Measurements from ENCODE around the gene BBLN.

DNA sequence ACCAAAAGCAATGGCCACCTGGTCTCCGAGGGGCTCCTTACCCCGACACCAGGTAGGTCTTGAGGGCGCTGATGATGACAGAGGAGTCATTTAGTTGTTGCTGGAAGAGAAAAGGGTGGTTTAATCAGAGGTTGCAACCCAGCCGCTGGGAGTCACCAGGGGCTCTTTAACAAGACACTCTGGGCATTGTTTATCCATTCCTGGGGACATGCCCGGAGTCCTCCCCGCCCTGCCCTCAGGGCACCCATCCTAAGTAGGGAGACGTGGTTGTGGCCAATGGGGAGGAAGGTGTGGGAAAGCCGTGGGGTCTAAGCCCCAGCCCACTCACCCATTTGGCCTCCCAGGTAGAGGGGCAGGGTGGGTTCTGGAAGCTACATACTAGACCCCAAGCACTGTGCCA lies 35.6 kb upstream of the BBLN start:
- TF ChIP-seq, protein P1, sequence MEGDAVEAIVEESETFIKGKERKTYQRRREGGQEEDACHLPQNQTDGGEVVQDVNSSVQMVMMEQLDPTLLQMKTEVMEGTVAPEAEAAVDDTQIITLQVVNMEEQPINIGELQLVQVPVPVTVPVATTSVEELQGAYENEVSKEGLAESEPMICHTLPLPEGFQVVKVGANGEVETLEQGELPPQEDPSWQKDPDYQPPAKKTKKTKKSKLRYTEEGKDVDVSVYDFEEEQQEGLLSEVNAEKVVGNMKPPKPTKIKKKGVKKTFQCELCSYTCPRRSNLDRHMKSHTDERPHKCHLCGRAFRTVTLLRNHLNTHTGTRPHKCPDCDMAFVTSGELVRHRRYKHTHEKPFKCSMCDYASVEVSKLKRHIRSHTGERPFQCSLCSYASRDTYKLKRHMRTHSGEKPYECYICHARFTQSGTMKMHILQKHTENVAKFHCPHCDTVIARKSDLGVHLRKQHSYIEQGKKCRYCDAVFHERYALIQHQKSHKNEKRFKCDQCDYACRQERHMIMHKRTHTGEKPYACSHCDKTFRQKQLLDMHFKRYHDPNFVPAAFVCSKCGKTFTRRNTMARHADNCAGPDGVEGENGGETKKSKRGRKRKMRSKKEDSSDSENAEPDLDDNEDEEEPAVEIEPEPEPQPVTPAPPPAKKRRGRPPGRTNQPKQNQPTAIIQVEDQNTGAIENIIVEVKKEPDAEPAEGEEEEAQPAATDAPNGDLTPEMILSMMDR (conservative IDR thresholded peaks at IDR 0.05; ENCODE audit: low read depth, low read length): no peak
- TF ChIP-seq NFE2L2 (IDR thresholded peaks at IDR 0.05; ENCODE audit: low read depth, low read length): no peak
- TF ChIP-seq RAD21 (IDR thresholded peaks at IDR 0.05; ENCODE audit: low read length): no peak
- TF ChIP-seq CEBPB (IDR thresholded peaks at IDR 0.05; ENCODE audit: low read depth, low read length): no peak
- TF ChIP-seq POLR2A (IDR thresholded peaks at IDR 0.05; ENCODE audit: low read depth, low read length): no peak
- no peak for TF ChIP-seq SMC3 (IDR thresholded peaks at IDR 0.05; ENCODE audit: low read depth, low read length)
- TF ChIP-seq, protein P2, sequence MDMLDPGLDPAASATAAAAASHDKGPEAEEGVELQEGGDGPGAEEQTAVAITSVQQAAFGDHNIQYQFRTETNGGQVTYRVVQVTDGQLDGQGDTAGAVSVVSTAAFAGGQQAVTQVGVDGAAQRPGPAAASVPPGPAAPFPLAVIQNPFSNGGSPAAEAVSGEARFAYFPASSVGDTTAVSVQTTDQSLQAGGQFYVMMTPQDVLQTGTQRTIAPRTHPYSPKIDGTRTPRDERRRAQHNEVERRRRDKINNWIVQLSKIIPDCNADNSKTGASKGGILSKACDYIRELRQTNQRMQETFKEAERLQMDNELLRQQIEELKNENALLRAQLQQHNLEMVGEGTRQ (IDR thresholded peaks at IDR 0.05; ENCODE audit: low read depth, low read length): no peak
- no peak for TF ChIP-seq MAFK (IDR thresholded peaks at IDR 0.05; ENCODE audit: low read depth, low read length)
- TF ChIP-seq MXI1 (IDR thresholded peaks at IDR 0.05; ENCODE audit: borderline replicate concordance, low read depth, low read length): no peak
- TF ChIP-seq FOS (IDR thresholded peaks at IDR 0.05; ENCODE audit: low read depth, low read length): no peak
- no peak for TF ChIP-seq RFX5 (IDR thresholded peaks at IDR 0.05; ENCODE audit: low read depth, low read length)
